GM18909 (cell line): Measurements from ENCODE around the gene SORL1.

Experiments
- ATAC-seq: cut with Tn5 transposase; IDR thresholded peaks from one replicate; pipeline ENCODE4 v1.9.1; 2021; ENCODE audit warnings: mild to moderate bottlenecking; ENCODE audit not compliant: unreplicated experiment, poor library complexity

The SORL1 gene

GRCh38 chr11:121577106-121577848 lies 125.2 kb downstream of the SORL1 start:
- no peak for ATAC-seq

DNA sequence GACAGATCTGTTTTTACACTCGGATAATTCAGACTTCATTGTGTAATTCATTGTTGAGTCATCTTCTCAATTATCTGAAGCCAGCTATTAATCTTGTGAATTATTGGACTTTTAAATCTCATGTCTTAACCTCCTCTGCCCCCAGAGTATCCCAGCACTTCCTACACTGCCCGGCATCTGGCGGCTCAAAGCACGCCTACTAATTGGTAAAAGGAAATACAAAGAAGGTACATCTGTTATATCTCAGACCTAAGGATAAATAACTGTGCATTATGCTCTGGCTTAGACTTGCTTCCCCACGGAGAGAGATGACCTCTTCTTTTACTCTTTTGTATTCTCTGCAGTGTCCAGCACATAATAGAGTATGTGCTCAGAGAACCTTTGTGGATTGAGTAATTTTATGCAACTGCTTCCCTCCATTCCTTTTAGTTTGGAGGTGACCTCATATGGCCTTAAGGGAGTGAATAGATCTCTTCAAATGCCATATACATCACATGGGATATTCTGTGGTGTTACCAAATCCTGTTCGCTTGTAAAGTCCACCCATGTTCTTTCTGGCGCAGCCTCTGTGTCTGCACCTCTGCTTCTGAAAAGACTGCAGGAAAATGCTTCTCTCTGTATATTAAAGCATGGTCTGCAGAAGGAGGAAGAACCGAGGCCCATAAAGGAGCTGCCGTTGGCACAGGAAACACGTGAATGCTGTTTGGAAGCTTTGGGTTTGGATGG lies 126.3 kb downstream of the SORL1 start:
- no peak for ATAC-seq

GRCh38 chr11:121580154-121580553 lies 128.0 kb downstream of the SORL1 start:
- ATAC-seq, result no peak

DNA sequence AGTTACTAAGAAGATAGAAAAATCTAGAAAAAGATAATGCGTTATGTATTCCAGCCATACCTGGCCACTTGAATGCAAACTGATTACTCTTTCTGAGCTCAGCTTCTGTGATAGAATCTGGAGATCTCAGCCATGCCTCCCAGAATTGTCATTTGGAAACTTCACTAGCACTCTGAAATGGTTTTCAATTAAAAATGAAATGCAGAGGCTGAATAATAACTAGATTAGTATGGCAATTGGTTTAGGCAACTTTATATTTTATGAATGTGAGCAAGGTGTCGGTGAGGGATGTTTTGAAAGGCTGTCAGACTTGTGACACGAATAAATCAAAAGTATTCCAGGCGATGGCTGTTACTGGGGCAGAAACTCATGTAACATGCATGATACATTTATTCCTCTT lies 129.5 kb downstream of the SORL1 start:
- ATAC-seq, result no peak

DNA sequence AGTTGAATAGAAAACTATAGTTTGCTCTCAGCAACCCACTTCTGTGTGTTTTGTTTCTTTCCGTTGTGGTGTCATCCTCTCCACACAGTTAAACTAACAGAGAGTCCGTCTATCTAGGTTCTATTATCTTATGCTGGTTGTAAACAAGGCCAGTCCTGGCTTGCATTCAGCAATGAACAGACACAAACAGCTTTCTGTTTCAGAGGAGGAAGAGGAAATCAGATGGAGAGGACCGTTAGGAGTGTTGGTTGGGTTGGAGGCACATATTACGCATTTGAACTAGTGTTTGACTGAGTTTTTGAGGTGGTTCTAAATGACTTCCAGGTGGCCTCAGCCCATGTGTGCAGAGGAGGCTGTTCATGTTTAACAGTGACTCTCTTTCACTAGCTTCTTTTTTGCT lies 130.2 kb downstream of the SORL1 start:
- no peak for ATAC-seq

DNA sequence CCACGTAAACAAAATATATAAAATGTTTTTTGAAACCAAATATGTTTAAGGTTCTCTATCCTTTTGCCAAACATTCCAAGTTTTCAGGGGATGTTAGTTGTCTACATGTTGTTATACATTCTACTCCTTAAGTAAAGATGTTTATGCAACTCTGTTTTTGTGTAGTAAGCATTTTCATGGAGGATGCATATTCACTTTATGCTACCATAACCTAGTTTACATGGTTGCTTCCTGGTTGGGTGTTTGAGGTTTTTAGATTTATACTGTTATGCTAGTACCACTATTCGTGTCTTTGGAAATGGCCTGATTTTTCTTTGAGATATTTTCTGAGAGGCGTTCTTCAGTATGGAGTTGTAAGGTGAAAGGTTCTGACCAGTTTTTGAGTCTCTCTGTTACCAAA lies 131.7 kb downstream of the SORL1 start:
- no peak for ATAC-seq

DNA sequence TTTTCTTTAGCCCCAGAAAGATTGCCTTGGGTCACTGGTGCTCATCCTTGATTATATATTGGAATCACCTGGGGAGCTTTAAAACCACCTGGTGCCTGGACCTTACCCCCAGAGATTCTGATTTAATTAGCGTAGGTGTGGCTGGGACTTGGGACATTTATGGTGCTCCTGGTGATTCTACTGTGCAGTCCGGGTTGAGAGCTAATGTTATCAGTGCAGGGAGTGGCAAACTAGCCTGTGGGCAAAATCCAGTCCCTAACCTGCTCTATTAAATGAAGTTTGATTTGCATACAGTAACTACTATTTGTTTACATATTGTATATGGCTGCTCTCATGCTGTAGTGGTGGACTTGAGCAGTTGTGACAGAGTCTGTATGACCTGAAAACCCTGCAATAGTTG lies 134.6 kb downstream of the SORL1 start:
- no peak for ATAC-seq

GRCh38 chr11:121587182-121587581 lies 135.1 kb downstream of the SORL1 start:
- no peak for ATAC-seq

DNA sequence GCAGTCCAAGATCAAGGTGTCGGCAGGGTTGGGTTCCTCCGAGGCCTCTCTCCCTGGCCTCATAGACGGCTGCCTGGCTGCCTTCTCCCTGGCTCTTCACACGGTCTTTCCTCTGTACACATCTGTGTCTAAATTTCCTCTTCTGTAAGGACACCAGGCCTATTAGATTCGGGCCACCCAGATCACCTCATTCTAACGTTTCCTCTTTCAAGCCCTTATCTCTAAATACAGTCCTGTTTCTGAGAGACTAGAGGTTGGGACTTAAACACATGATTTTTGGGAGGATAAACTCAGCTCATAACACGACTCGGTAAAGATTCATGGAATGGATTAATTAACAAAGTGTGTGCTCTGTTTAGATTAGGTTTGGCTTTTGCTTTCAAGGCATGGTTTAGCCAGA lies 136.6 kb downstream of the SORL1 start:
- ATAC-seq, result no peak

GRCh38 chr11:121589946-121590537 lies 137.9 kb downstream of the SORL1 start:
- ATAC-seq, result peak; percentile 86

DNA sequence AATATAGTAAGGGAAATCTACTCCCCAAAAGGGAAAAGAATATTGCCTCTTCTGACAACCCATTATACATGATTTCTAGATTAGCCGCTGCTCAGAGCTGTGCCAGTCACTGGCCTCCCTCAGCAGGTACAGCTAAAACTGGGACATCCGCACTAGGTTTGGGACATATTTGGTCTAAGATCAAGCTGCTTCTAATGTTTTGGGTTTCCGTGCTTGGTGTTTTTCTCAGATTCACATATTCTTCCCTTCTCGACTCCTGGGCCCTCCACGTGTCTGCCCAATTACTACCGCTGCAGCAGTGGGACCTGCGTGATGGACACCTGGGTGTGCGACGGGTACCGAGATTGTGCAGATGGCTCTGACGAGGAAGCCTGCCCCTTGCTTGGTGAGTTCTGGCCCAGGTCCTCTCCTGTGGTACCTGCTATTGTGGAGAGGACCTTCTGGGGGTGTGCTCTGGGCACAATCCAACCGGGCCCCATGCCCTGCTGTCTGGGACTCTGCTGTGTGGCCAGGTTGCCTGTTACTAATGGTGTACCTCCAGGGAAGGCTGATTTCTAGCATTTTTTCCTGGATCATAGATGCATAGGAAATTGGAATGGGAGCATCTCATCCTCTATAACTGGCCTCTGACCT lies 138.8 kb downstream of the SORL1 start:
- ATAC-seq, result no peak

DNA sequence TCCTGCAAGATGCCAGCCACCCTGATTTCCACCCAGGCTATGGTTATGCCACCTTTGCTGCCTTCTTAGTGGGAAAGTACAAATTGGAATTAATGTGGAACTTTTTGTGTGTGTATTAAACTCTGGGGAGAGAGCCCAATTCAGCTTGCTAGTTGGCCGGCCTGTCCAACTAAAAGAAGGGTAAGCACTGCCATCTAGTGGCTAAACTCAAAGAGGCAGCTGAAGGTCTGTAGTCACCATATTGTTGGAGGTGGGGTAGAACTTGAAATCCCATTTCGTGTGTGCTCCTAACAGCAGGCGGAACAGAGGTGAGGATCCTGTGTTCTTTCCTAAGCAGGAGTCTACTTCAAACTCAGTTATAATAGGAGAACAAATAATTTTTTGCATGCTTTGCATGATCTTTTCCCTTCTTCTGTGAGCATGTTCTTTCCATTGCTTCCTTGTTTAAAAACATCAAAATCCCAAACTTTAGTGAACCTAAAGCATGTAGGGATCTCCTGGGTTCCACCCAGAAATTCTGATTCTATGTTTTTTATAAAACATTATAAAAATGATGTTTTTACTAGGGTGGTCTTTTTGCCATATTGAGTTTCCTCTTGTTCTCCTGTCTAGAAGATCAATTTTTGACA lies 139.4 kb downstream of the SORL1 start:
- no peak for ATAC-seq

GRCh38 chr11:121592708-121593107 lies 140.6 kb downstream of the SORL1 start:
- no peak for ATAC-seq

DNA sequence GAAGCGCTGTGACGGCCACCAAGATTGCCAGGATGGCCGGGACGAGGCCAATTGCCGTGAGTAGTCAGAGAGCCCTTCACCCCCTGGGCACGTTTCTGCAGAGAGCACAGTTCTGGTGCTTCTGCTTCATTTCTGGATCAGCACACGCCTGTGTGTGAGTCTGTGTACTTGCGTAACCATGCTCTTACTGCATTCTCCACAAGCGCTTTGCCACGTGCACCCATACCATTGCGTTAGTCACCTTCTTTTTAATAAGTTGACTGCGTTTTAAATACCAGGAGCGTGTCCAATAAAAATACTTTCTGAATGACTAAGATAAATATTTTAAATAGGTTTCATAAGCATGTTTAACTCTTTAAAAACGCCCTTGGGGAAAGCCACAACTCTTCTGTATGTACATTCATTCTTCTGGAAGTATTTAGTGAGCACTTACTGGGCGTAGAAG lies 143.6 kb downstream of the SORL1 start:
- no peak for ATAC-seq

- ATAC-seq, result no peak
These were observed 144.4 kb downstream of the SORL1 start for GRCh38 chr11:121596195-121597155.

DNA sequence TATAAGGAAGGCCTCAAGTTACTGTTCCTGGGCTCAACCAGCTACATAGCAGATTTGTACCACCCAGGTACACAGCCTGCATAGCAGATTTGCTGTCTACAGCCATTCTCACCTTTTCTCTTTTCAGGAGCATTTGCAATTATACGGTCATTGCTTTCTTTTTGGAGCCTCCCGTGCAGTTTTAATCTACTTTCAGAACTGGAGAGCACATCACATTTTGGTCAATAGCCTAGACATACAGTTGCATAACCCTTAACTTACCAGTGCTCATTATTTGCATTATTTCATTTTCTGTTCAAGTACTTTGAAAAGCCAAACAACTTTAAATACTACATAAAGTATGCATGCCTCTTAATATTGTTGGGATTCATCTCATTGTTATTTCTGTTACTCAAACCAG lies 151.2 kb downstream of the SORL1 start:
- ATAC-seq, result no peak

- no peak for ATAC-seq
These were observed 152.0 kb downstream of the SORL1 start for GRCh38 chr11:121604152-121604551.

DNA sequence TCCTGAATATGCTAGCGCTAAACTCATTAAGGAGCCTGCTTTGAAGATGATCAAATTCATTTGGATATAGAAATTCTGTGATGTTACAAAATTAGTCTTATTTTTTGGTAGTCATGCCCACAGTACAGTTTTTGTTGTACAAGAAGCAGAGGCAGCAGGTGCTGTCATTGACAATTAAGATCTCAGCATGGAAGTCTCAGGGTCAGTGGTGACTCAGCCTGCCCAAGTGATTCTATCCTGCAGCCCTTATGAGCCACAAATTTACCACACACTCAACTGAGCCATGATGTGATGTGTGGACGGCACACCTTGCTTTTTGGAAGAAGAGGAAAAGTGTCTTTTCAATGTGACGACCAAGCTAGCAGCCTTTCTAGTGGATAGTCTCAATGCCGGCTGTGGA lies 154.2 kb downstream of the SORL1 start:
- ATAC-seq, result no peak

GRCh38 chr11:121607341-121607740 lies 155.2 kb downstream of the SORL1 start:
- ATAC-seq, result no peak
